GM21447 (cell line): ENCODE measurements around the gene SLC30A10.
"Not testable (repeated sequence)": the region's sequence is repeated elsewhere in the genome, so short reads cannot be mapped to it uniquely, and the experiment has no call there.

Source experiments
- ATAC-seq: cut with Tn5 transposase; IDR thresholded peaks from one replicate; pipeline ENCODE4 v1.9.1; 2021; ENCODE audit not compliant: unreplicated experiment

Gene SLC30A10

DNA sequence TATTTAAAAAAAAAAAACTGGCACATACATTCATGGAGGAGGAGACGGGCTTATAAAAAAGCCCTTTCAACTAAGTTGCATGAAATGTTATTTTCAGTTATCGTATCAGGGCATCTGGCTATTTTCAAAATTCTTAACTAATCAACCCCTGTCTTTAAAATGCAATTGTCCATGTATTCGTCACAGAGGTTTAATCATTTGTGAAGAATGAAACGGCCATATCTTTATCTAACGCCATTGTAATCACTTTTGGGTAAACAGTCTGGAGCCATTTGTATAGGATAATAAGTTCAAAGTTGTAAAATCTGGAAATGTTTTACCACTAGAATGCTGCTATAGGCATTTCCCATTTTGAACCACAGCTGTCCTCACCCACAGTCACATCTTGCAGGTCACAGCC lies 30.4 kb downstream of the SLC30A10 start:
- no peak for ATAC-seq

DNA sequence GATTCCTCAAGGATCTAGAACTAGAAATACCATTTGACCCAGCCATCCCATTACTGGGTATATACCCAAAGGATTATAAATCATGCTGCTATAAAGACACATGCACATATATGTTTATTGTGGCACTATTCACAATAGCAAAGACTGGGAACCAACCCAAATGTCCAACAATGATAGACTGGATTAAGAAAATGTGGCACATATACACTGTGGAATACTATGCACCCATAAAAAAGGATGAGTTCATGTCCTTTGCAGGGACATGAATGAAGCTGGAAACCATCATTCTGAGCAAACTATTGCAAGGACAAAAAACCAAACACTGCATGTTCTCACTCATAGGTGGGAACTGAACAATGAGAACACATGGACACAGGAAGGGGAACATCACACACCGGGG lies 36.1 kb downstream of the SLC30A10 start:
- not testable (repeated sequence) for ATAC-seq

DNA sequence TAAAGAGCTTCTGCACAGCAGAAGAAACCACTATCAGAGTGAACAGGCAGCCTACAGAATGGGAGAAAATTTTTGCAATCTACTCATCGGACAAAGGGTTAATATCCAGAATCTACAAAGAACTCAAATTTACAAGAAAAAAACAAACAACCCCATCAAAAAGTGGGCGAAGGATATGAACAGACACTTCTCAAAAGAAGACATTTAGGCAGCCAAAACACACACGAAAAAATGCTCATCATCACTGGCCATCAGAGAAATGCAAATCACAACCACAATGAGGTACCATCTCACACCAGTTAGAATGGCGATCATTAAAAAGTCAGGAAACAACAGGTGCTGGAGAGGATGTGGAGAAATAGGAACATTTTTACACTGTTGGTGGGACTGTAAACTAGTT lies 36.5 kb downstream of the SLC30A10 start:
- not testable (repeated sequence) for ATAC-seq

DNA sequence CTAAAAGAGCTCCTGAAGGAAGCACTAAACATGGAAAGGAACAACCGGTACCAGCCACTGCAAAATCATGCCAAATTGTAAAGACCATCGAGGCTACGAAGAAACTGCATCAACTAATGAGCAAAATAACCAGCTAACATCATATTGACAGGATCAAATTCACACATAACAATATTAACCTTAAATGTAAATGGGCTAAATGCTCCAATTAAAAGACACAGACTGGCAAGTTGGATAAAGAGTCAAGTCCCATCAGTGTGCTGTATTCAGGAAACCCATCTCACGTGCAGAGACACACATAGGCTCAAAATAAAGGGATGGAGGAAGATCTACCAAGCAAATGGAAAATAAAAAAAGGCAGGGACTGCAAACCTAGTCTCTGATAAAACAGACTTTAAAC lies 39.7 kb downstream of the SLC30A10 start:
- ATAC-seq = not testable (repeated sequence)

DNA sequence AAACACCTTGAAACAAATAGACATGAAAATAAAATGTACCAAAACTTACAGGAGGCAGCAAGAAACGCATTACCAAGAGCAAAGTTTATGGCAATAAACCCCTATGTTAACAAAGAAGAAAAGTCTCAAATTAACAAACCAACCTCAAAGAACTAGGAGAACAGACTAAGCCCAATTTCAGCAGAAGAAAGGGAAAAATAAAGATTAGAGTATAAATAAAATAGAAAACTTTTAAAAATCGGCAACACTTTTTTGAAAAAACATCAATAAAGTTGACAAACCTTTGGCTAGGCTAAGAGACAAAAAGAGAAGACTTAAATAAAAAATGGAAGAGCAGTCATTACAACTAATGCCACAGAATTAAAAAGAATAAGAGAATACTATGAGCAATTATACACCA lies 42.7 kb downstream of the SLC30A10 start:
- ATAC-seq = no peak

DNA sequence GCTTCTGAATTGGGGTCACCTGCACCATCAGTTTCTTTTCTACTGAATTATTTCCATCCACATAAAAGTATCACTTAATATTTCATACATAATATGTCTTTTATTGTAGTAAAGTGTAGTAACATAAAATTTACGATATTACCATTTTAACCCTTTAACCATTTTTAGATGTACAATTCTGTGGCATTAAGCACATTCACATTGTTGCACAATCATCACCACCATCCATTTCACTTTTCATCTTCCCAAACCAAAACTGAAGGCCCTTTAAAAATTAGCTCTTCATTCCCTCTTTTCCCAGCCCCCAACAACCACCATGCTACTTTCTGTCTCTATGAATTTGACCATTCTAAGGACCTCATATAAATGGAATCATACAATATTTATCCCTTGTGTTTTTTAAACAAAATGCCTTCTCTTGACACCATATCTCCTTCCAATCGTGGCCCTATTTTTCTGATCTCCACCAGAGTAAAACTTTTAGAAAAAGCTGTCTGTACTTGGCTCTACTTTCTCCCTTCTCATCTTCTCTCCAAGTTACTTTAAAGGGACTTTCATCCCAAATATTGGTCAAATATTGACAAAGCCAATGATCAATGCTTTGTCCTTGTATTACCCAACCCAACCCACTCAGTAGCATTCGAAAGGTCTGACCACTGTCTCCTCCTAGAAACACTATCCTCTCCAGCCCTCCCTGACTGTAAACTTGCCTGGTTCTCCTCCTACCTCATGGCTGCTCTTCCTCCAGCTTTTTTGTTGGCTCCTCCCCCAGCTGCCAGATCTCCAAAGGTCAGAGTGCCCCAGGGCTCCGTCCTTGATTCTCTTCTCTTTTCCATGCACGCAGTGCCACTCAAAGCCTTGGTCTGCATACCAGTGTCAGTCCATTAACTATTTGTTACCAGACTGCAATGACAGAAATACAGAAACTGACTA lies 44.7 kb downstream of the SLC30A10 start:
- ATAC-seq = no peak

DNA sequence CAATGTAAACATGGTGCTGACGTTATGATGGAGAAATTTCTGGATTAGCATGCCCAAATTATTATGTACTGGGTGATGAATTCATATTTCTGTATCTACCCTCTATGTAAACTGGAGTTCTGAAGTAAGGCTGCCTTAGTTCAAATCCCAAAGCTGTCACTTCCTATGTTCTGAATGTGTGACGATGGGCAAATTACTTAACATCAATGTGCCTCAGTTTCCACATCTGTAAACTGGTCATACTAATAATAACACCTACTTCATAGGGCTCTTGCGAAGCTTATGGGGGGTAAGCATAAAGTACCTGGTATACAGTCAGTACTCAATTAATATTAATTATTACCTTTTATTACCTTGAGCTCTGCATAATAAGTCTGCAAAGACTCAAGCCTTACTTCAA lies 45.6 kb downstream of the SLC30A10 start:
- ATAC-seq = no peak

DNA sequence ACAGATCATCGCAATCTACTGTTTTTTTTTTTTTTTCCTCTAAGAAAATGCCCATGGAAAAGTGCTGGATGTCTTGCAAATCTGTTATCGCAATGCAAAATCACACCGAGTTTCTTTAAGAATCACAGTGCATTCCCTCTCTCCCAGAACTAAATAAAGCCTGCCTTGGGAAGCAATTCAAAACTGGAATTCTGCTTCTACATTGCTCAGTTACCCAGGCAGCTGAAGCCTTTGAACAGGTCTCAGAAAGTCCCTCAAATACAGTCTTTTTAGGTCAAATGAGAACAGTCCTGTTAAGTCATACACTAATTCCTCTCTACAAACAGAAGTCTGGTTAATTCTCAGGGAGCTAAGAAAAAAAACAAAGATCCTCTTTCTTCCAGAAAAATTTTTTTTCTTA lies 46.3 kb downstream of the SLC30A10 start:
- no peak for ATAC-seq

DNA sequence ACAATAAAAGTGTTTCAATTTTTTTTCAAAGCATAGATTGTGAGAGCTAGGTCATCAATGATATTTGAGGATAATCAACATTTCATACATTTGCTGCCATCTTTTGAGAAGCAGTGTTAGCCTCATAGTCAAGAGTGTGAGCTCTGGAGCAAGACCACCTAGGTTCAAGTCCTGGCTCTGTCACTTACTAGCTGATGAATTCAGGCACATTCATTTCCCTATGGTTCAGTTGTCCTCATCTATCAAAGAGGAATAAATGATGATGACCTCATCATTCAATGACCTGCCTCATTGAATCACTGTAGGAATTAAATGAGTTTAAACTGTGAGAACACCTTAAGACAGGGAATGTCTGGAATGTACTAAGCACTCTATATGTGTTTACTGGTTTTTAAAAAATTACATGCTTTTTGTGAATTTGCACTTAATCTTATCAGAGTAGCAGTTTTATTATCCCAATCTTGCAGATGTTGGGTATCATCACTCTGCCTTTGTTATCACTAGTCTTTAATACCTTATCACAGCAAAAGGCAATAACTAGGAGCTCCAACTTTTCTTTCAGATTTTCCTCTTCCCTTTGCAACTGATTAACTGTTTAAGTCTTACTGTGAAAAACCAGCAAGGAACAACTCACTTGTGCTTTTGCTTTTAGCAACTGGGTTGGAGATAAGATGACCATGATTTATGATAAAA lies 47.4 kb downstream of the SLC30A10 start:
- ATAC-seq = no peak

DNA sequence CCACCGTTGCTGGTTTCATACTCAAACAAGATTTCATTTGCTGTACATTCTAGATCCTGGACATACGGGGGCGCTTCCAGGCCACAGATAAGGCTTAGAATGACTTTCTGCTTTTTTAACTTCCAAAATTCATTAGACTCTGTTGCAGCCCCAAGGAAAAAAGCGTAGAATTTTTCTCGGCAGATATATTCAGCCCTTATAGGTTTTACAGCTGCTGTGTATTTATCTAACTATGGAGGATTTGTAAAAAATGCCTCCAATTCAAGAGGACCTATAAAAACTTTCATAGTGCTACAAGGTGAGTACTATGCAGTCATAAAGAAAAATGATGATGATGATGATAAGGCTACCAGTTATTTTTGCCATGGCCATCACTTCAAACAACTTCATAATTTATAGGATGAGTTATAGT lies 51.6 kb downstream of the SLC30A10 start:
- ATAC-seq = no peak

DNA sequence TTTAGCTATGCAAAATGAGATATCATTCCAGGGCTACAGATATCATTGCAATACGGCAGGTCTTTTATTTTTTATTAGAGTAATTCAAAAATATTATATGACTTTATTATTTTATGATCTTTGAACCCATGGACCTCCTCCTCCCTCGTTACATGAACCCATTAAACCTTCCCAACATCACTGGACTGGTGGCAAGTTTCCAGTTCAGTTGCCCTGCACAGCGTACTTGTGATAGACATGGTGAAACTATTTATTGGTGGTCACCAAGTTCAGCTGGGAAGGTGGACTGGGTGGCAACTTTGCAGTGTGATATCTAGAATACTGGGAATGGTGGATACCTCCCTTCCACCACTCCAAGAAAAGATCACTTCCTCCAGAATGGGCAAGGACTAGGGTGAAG lies 52.5 kb downstream of the SLC30A10 start:
- ATAC-seq = no peak

DNA sequence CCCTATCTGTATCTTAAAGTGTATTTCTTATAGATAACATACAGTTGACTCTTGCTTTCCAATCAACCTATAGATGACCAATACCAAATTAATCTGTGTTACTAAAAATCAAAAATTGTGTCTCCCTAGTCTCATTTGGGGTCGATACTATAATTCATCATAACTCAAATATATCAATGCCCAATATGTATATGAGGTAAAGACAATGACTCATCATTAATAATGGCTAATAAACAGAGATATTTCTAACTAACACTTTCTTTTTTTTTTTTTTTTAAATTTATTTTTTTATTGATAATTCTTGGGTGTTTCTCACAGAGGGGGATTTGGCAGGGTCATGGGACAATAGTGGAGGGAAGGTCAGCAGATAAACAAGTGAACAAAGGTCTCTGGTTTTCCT lies 55.8 kb downstream of the SLC30A10 start:
- not testable (repeated sequence) for ATAC-seq

DNA sequence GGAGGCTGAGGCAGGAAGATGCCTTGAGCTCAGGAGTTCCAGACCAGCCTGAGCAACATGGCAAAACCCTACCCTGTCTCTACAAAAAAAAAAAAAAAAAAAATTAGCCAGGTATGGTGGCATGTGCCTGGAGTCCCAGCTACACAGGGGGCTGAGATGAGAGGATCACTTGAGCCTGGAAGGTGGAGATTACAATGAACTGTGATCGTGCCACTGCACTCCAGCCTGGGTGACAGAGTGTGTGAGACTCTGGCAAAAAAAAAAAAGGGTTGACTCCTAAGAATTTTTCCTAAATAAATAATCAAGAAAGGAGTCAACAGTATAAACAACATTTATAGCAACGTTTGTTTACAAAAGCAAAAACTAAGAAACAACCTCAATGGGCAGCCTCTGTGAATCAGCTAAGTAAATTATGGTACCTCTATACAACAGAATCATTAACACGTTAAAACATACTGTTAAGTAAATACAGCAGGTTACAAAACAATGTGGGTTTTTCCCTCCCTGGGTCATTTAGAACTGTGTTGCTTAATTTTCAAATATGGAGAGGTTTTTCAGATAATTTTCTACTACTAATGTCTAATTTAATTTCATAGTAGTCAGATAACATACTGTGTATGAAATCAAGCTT lies 56.8 kb downstream of the SLC30A10 start:
- no peak for ATAC-seq

DNA sequence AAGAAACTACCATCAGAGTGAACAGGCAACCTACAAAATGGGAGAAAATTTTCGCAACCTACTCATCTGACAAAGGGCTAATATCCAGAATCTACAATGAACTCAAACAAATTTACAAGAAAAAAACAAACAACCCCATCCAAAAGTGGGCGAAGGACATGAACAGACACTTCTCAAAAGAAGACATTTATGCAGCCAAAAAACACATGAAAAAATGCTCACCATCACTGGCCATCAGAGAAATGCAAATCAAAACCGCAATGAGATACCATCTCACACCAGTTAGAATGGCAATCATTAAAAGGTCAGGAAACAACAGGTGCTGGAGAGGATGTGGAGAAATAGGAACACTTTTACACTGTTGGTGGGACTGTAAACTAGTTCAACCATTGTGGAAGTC lies 59.7 kb downstream of the SLC30A10 start:
- not testable (repeated sequence) for ATAC-seq
